ENCODE measurements around the gene ANKRD9. TPM values are rescaled to one million over a fixed set of nuclear protein-coding genes. Genes with fewer than 3 reads are reported as not detected.

ANKRD9 gene
- total RNA-seq, 5 donors from 2014 or later (not counting 1 experiment from before 2014, with no cell fraction given): 1.9 to 3.2 (median 2.4) TPM

DNA sequence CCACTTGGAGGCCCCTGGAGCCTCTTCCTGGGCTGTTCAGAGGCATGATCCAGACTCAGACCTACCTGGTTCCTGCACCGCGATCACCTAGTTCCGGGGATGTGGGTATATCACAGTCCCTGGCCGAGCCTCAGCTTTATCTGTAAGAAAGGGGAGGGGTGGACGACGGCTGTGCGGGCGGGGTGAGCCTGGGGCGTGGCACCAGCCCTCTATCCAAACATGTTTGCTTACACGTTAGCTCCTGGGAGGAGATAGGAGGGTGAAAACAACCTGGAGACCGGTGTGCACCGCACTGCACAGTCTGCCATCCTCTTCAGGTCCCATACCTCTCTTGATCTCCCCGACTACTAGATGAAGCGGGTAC lies 1.2 kb downstream of the ANKRD9 start:
- H3K27ac ChIP-seq (ENCODE audit: low read length): no peak overlapping the region
- ChIA-PET CTCF (interaction anchor here (0.6 to 0.8 kb wide), 5 partner anchors 10 to 202 kb away, joined by 3 to 6 read pairs (median 3); no protein-coding TSS in a partner anchor), POLR2A (interaction anchor here in 1 of 2 donors (0.6 kb wide), 1 partner anchor 10 kb away, joined by 3 read pairs; no protein-coding TSS in a partner anchor)
- H3K4me1 ChIP-seq (ENCODE audit: control insufficient read depth in 1 of 2, extremely low read depth in 1 of 2, insufficient read depth in 2 of 2, low read length in 2 of 2): peaks cover 6 to 25% of the 10 kb centered on the region in 2 experiments
- H3K36me3 Mint-ChIP-seq: no peaks in the 10 kb centered on the region
- no peak overlapping the region for H3K4me3 ChIP-seq (ENCODE audit: control insufficient read depth in 1 of 2, extremely low read depth in 1 of 2, low read length in 1 of 2)
- DNase-seq (peak in 3 of 35 experiments; percentile 13 to 32 (median 26)), ATAC-seq (replicated peaks in 1 of 4) (no peak)
- H3K4me1 Mint-ChIP-seq: peaks cover 10 to 13% (median 13%) of the 10 kb centered on the region in 3 donors
- no peaks in the 10 kb centered on the region for H3K27me3 ChIP-seq (replicated peaks in 1 of 2; ENCODE audit: control insufficient read depth in 2 of 2, extremely low read depth in 1 of 2, insufficient read depth in 2 of 2, low read length in 1 of 2)
- WGBS (ENCODE audit: insufficient coverage): 86% methylated on average over 6 of the region's 14 CpGs
- H3K27me3 Mint-ChIP-seq: no peaks in the 10 kb centered on the region
- peak overlapping the region in 1 of 2 donors; percentile 46 for H3K27ac Mint-ChIP-seq
- no peaks in the 10 kb centered on the region for H3K36me3 ChIP-seq (ENCODE audit: control insufficient read depth in 2 of 2, extremely low read depth in 1 of 2, insufficient read depth in 1 of 2, low read length in 1 of 2)
- peaks cover 0 to 4% (median 0%) of the 10 kb centered on the region in 3 donors for H3K9me3 Mint-ChIP-seq
- no peaks in the 10 kb centered on the region for H3K9me3 ChIP-seq
- peak overlapping the region; percentile 66 to 75 (median 73) for H3K4me3 Mint-ChIP-seq

DNA sequence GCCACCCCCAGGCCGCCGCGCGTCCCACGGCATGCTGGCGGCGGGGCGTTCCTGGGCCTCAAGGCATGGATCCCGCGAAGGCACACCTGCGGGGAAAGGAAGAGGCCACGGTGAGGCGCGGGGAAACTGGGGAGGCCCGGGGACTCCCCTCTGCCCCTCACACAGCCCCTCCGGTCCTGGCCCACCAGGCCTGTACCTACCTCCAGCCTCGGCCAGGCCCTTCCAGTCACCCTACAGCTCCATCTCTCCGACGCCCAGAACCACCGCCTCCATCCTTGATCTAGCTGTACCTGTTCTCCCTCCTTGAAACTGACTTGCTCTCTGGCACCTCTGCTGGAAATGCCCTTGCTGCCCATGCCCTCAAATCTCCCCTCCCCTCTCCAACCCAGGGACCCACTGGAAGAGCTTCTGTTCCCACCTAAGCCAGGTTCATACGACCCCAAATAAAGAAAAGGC lies 1.7 kb downstream of the ANKRD9 start:
- peaks cover 6 to 25% of the 10 kb centered on the region in 2 experiments for H3K4me1 ChIP-seq (ENCODE audit: control insufficient read depth in 1 of 2, extremely low read depth in 1 of 2, insufficient read depth in 2 of 2, low read length in 2 of 2)
- H3K27me3 ChIP-seq (replicated peaks in 1 of 2; ENCODE audit: control insufficient read depth in 2 of 2, extremely low read depth in 1 of 2, insufficient read depth in 2 of 2, low read length in 1 of 2): no peaks in the 10 kb centered on the region
- DNase-seq: peak in 1 of 35 experiments; percentile 32
- CTCF ChIA-PET: interaction anchor here in 1 of 2 donors (0.6 to 0.7 kb wide), 4 partner anchors 18 to 202 kb away, joined by 3 to 6 read pairs (median 3); no protein-coding TSS in a partner anchor
- H3K9me3 Mint-ChIP-seq: peaks cover 0 to 4% (median 0%) of the 10 kb centered on the region in 3 donors
- peak overlapping the region; percentile 66 to 75 (median 73) for H3K4me3 Mint-ChIP-seq
- H3K27ac ChIP-seq (ENCODE audit: low read length): no peak overlapping the region
- no peaks in the 10 kb centered on the region for H3K9me3 ChIP-seq
- H3K27me3 Mint-ChIP-seq: no peaks in the 10 kb centered on the region
- H3K4me1 Mint-ChIP-seq: peaks cover 10 to 13% (median 13%) of the 10 kb centered on the region in 3 donors
- H3K4me3 ChIP-seq (ENCODE audit: control insufficient read depth in 1 of 2, extremely low read depth in 1 of 2, low read length in 1 of 2): no peak overlapping the region
- no peaks in the 10 kb centered on the region for H3K36me3 Mint-ChIP-seq
- POLR2A ChIA-PET: interaction anchor here in 1 of 2 donors (0.6 kb wide), 1 partner anchor 10 kb away, joined by 3 read pairs; no protein-coding TSS in a partner anchor
- H3K27ac Mint-ChIP-seq: no peak overlapping the region
- H3K36me3 ChIP-seq (ENCODE audit: control insufficient read depth in 2 of 2, extremely low read depth in 1 of 2, insufficient read depth in 1 of 2, low read length in 1 of 2): no peaks in the 10 kb centered on the region
- ATAC-seq (replicated peaks in 1 of 4): no peak
- WGBS (ENCODE audit: insufficient coverage): 95% methylated on average over 17 of the region's 21 CpGs

DNA sequence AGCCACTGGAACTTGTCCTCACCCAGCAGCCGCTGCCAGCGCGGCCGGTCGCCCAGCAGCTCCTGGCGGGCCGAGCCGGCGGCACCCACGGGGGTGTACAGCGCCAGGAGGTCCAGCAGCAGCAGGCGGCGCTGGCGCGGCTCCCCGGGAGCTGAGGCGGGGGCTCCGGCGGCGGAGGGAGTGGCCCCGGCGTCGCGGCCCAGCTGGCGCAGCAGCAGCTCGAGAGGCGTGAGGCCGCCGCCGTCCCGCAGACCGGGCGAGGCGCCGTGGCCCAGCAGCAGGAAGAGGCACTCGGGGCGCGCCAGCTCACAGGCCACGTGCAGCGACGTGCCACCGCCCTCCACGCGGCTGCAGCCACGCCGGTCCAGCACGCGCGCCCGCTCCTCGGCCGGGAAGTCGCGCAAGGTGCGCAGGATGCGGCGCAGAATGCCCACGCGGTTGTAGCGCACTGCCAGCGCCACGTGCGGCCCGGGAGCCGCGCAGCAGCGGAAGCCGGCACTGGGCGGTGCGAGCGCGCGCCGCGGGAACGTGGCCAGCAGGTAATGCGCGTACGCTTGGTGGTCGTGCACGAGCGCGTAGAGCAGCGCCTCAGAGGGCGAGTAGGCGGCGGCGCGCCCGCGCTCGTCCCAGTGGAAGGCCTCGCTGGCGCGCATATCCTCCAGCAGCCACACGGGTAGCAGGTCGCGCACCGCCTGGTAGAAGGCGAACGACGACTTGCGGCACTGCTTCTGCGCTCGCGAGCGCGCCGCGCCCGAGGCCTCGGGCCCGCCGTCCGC lies 2.3 kb downstream of the ANKRD9 start:
- ChIA-PET CTCF (no interaction called here), POLR2A (no interaction called here)
- Histone ChIP-seq H3K27me3 (replicated peaks in 1 of 2; ENCODE audit: control insufficient read depth in 2 of 2, extremely low read depth in 1 of 2, insufficient read depth in 2 of 2, low read length in 1 of 2) (no peaks in the 10 kb centered on the region), H3K4me3 (ENCODE audit: control insufficient read depth in 1 of 2, extremely low read depth in 1 of 2, low read length in 1 of 2) (no peak overlapping the region), H3K9me3 (no peaks in the 10 kb centered on the region), H3K36me3 (ENCODE audit: control insufficient read depth in 2 of 2, extremely low read depth in 1 of 2, insufficient read depth in 1 of 2, low read length in 1 of 2) (no peaks in the 10 kb centered on the region), H3K4me1 (ENCODE audit: control insufficient read depth in 1 of 2, extremely low read depth in 1 of 2, insufficient read depth in 2 of 2, low read length in 2 of 2) (peaks cover 6 to 25% of the 10 kb centered on the region in 2 experiments), H3K27ac (ENCODE audit: low read length) (no peak overlapping the region)
- H3K4me1 Mint-ChIP-seq: peaks cover 10 to 13% (median 13%) of the 10 kb centered on the region in 3 donors
- H3K4me3 Mint-ChIP-seq: peak overlapping the region in 1 of 3 donors; percentile 30
- no peaks in the 10 kb centered on the region for H3K27me3 Mint-ChIP-seq
- peak in 8 of 35 experiments; percentile 15 to 62 (median 23) for DNase-seq
- WGBS (ENCODE audit: insufficient coverage): 96% methylated on average over 114 of the region's 115 CpGs
- H3K27ac Mint-ChIP-seq: no peak overlapping the region
- no peak for ATAC-seq (replicated peaks in 1 of 4)
- H3K36me3 Mint-ChIP-seq: no peaks in the 10 kb centered on the region
- peaks cover 0 to 4% (median 0%) of the 10 kb centered on the region in 3 donors for H3K9me3 Mint-ChIP-seq

DNA sequence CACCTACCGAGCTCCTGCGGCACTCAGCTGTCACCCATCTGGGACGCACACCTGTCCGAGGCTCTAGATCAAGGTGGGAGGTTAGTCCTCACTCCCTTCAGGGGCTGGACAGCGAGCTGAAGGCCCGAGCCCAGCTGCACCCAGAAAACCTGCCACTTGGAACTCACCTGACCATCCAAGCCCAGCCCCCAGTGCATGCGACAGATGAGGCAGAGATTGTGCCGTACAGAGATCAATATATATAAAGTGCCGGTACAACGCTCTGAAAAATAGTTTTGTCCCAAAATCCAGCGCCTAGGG lies 3.0 kb downstream of the ANKRD9 start:
- H3K4me3 Mint-ChIP-seq: peak overlapping the region in 1 of 3 donors; percentile 30
- ATAC-seq (replicated peaks in 1 of 4) (no peak), DNase-seq (no peak)
- H3K36me3 Mint-ChIP-seq: no peaks in the 10 kb centered on the region
- no peaks in the 10 kb centered on the region for H3K27me3 Mint-ChIP-seq
- peaks cover 6 to 24% of the 10 kb centered on the region in 2 experiments for H3K4me1 ChIP-seq (ENCODE audit: control insufficient read depth in 1 of 2, extremely low read depth in 1 of 2, insufficient read depth in 2 of 2, low read length in 2 of 2)
- WGBS (ENCODE audit: insufficient coverage): 95% methylated on average over 11 of the region's 11 CpGs
- H3K9me3 Mint-ChIP-seq: peaks cover 0 to 4% (median 0%) of the 10 kb centered on the region in 3 donors
- no peak overlapping the region for H3K4me3 ChIP-seq (ENCODE audit: control insufficient read depth in 1 of 2, extremely low read depth in 1 of 2, low read length in 1 of 2)
- CTCF ChIA-PET: no interaction called here
- POLR2A ChIA-PET: no interaction called here
- H3K27ac Mint-ChIP-seq: no peak overlapping the region
- H3K4me1 Mint-ChIP-seq: peaks cover 10 to 13% (median 11%) of the 10 kb centered on the region in 3 donors
- H3K27ac ChIP-seq (ENCODE audit: low read length): no peak overlapping the region
- no peaks in the 10 kb centered on the region for H3K27me3 ChIP-seq (replicated peaks in 1 of 2; ENCODE audit: control insufficient read depth in 2 of 2, extremely low read depth in 1 of 2, insufficient read depth in 2 of 2, low read length in 1 of 2)
- H3K36me3 ChIP-seq (ENCODE audit: control insufficient read depth in 2 of 2, extremely low read depth in 1 of 2, insufficient read depth in 1 of 2, low read length in 1 of 2): peaks cover 0 to 3% of the 10 kb centered on the region in 2 donors
- H3K9me3 ChIP-seq: no peaks in the 10 kb centered on the region

DNA sequence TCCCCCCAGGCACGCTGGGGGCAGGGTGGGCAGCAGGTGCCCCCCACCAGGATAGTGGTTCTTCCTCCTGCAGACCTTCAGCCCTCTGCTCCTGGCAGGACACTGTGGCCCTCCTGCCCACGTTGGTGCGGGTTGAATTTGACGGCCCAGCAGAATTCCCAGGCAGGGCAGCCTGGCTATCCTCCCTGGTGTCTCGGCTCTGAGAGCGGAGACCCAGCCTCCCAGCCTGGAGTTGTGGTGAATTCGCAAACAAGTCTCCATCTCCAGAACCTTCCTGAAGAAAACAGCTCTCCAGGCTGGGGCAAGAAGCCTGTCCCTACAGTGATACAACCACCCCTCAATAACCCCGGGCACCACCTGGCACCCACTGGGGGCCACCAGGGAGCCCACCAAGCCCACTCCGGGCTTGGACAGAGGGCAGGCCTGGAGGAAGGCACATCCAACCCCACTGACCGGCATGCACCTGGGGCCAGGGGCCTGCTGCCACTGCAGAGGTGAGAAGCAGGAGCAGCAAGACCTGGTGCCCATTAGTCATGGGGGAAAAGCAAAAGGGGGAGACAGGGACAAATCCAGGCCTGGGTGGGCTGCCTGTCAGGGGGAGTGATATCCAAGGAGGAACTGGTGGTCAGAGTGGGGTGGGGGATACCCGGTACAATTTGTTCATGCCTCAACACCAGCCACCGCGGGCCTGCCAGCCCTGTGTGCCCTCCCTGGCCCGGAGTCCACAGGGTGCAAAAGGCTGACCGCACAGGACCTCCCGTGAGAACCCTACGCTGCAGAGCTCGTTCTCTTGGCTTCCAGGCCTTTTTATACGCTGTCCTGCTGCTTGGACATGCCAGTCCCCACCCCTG lies 3.6 kb downstream of the ANKRD9 start:
- no peak overlapping the region for H3K4me3 ChIP-seq (ENCODE audit: control insufficient read depth in 1 of 2, extremely low read depth in 1 of 2, low read length in 1 of 2)
- H3K27me3 ChIP-seq (replicated peaks in 1 of 2; ENCODE audit: control insufficient read depth in 2 of 2, extremely low read depth in 1 of 2, insufficient read depth in 2 of 2, low read length in 1 of 2): no peaks in the 10 kb centered on the region
- H3K27ac Mint-ChIP-seq: no peak overlapping the region
- no peaks in the 10 kb centered on the region for H3K27me3 Mint-ChIP-seq
- ATAC-seq (replicated peaks in 1 of 4) (no peak), DNase-seq (no peak)
- H3K9me3 Mint-ChIP-seq: peaks cover 0 to 4% (median 0%) of the 10 kb centered on the region in 3 donors
- ChIA-PET POLR2A (no interaction called here), CTCF (no interaction called here)
- 93% methylated on average over 18 of the region's 19 CpGs for WGBS (ENCODE audit: insufficient coverage)
- H3K4me1 ChIP-seq (ENCODE audit: control insufficient read depth in 1 of 2, extremely low read depth in 1 of 2, insufficient read depth in 2 of 2, low read length in 2 of 2): peaks cover 6 to 18% of the 10 kb centered on the region in 2 experiments
- no peak overlapping the region for H3K27ac ChIP-seq (ENCODE audit: low read length)
- H3K36me3 ChIP-seq (ENCODE audit: control insufficient read depth in 2 of 2, extremely low read depth in 1 of 2, insufficient read depth in 1 of 2, low read length in 1 of 2): peaks cover 0 to 3% of the 10 kb centered on the region in 2 donors
- no peaks in the 10 kb centered on the region for H3K36me3 Mint-ChIP-seq
- H3K4me3 Mint-ChIP-seq: no peak overlapping the region
- no peaks in the 10 kb centered on the region for H3K9me3 ChIP-seq
- H3K4me1 Mint-ChIP-seq: peaks cover 9 to 11% (median 11%) of the 10 kb centered on the region in 3 donors

DNA sequence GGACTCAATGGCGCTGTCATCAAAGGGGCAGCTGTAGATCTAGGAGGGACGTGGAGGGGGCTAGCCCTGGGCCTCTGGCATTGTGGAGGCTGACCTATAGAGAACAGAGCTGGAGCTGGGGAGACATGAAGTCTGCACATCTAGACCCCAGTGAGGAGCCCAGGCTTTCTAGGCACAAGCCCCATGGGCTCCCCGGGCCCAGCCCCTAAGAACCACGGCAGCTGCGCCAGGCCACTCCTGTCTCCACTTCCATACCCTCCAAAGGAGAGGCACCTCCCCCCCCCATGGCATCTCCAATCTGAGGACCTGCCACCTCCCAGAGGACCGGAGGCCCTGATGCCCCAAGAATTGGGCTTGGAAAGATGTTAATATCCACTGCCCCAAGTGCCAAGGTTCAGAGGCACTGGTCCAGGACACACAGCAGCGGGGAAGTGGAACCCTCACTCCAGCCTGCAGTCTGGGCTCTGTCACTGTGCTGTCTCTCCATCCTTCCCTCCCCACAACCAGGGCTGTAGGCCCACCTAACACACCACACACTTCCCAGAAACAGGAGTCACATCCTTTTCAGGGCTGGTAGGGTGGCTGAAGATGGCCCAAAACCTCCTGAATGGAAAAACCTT lies 4.5 kb downstream of the ANKRD9 start:
- Histone ChIP-seq H3K9me3 (no peaks in the 10 kb centered on the region), H3K27me3 (replicated peaks in 1 of 2; ENCODE audit: control insufficient read depth in 2 of 2, extremely low read depth in 1 of 2, insufficient read depth in 2 of 2, low read length in 1 of 2) (no peaks in the 10 kb centered on the region), H3K4me3 (ENCODE audit: control insufficient read depth in 1 of 2, extremely low read depth in 1 of 2, low read length in 1 of 2) (no peak overlapping the region), H3K36me3 (ENCODE audit: control insufficient read depth in 2 of 2, extremely low read depth in 1 of 2, insufficient read depth in 1 of 2, low read length in 1 of 2) (peaks cover 0 to 3% of the 10 kb centered on the region in 2 donors), H3K27ac (ENCODE audit: low read length) (no peak overlapping the region), H3K4me1 (ENCODE audit: control insufficient read depth in 1 of 2, extremely low read depth in 1 of 2, insufficient read depth in 2 of 2, low read length in 2 of 2) (peaks cover 0 to 13% of the 10 kb centered on the region in 2 experiments)
- ChIA-PET CTCF (interaction anchor here in 1 of 2 donors (0.8 kb wide), 1 partner anchor 13 kb away, joined by 3 read pairs; no protein-coding TSS in a partner anchor), POLR2A (no interaction called here)
- Mint-ChIP-seq H3K4me1 (peaks cover 0 to 10% (median 10%) of the 10 kb centered on the region in 3 donors), H3K27ac (no peak overlapping the region), H3K36me3 (no peaks in the 10 kb centered on the region), H3K4me3 (no peak overlapping the region), H3K9me3 (peaks cover 0 to 4% (median 0%) of the 10 kb centered on the region in 3 donors), H3K27me3 (no peaks in the 10 kb centered on the region)
- no peak for DNase-seq
- no peak for ATAC-seq (replicated peaks in 1 of 4)
- 100% methylated on average over 6 of the region's 7 CpGs for WGBS (ENCODE audit: insufficient coverage)

Measured in T-cell (primary cell).